GM18909 (cell line): ENCODE results near the gene KHDRBS2.

Experiments
- ATAC-seq: cut with Tn5 transposase; IDR thresholded peaks from one replicate; pipeline ENCODE4 v1.9.1; 2021; ENCODE audit warnings: mild to moderate bottlenecking; ENCODE audit not compliant: unreplicated experiment, poor library complexity

KHDRBS2 gene

GRCh38 chr6:62039605-62040004 lies 246.4 kb downstream of the KHDRBS2 start:
- no peak for ATAC-seq

- ATAC-seq: no peak
Observed at GRCh38 chr6:62037445-62037844, 248.6 kb downstream of the KHDRBS2 start.

GRCh38 chr6:62035952-62036351 lies 250.1 kb downstream of the KHDRBS2 start:
- no peak for ATAC-seq

DNA sequence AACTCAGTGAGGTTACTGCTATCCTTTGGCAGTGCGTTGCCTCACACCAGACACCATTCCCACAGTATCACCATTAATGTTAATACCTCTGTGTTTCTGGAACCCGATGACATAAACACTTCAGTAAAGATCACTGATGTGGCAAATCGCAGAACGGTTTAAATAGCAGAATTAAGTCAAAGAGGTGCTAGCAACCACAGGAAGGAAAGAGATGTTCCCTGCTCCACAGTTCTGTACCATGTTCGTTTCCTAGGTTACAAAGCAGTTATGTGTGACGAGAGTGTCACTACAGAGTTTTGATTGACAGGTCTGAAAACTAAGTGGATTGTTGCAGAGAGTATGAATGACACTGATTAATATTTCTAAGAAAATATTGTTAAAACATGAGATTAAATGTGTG lies 272.3 kb downstream of the KHDRBS2 start:
- ATAC-seq: no peak

GRCh38 chr6:62009445-62009844 lies 276.6 kb downstream of the KHDRBS2 start:
- ATAC-seq: no peak

DNA sequence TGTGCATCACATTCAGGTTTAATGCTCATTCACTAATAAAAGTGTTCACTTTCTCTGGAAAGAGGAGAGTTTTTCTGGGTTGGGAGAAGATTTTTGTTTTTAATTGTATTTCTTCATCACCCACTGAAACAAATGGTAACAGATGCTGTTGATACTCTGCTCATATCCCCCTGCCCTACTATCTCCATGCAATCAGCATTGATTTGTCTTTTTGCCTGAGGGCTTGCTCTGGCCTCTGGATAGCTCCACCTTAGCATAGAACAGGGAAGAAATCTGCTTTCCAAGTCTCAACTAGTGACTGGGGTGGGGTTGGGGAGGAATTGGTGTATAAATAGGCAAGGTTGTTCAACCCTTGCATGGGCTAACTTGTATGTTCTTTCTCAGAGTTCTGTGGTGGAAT lies 296.4 kb downstream of the KHDRBS2 start:
- ATAC-seq: no peak

- no peak for ATAC-seq
Observed at GRCh38 chr6:61980622-61981021, 305.4 kb downstream of the KHDRBS2 start.

DNA sequence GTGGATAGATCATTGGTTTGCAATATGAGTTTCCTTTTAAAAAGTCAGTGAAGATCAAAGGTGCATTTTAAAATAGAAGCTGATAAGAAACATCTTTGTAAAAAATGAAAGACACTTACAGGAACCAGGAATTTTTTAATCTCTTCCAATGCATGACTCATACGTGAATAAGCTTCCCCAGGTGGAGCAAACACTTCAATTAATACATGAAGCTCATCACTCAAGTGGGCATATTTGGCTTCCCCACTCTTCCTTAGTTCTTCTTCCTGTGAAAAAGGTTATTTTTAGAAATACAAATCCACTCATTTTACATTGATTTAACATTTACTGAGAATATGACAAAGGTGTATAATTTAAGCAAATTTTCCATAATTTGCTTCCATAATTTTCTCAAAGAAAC lies 308.1 kb downstream of the KHDRBS2 start:
- ATAC-seq: no peak

DNA sequence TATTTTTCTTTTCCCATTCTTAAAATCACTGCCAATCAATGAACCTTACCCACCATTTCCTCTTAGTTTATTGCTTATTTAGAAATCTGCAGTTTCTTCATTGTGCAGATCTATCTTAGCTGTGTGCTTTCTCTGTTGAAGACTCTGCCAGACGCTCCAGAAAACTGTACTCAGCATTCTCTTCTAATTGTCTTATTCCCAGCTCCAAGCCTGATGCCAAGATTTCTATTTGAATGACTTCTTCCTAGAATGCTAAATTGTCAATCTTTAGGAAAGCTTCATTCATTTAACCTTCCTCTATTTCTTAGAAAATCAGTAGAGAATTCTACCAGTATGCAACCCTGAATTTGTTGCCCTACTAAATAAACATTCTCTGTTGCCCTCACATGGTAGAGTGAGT lies 308.9 kb downstream of the KHDRBS2 start:
- no peak for ATAC-seq

DNA sequence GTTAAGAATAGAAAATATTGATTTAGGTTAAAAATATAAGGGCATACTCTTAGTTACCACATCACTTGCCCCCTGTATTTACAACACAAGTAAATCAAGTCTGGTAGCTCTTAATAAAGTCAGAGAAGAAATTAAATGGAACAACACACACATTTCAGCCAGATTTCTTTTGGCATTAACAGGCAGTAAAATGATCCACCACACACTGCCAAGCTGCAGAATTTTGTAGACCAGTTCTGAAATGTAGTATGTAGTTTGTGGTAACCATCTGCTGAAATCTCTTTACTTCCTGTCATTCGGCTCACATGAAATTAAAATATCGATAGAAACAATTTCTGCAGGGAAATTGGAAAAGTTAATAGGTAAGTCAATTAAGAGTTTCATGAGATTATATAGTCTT lies 326.8 kb downstream of the KHDRBS2 start:
- ATAC-seq: no peak

DNA sequence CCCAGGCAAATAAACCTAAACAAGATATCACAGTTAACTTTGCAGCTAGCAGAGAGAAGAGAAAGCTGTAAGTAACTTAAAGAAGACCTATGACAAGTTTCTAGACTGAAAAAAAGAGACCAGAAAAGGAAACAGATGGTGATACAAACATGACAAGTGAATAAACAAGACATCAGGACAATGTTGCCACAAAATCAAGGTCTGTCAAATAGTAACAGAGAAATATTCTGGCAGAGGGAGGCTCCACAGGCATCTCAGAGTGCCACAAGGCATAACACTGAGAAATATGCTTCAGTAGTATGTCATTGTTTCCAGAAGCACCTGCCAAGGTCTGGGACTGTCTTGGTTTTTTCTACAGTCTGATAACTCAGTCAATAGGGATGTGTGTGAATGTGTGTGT lies 332.2 kb downstream of the KHDRBS2 start:
- ATAC-seq: no peak

GRCh38 chr6:61951586-61951985 lies 334.4 kb downstream of the KHDRBS2 start:
- no peak for ATAC-seq

DNA sequence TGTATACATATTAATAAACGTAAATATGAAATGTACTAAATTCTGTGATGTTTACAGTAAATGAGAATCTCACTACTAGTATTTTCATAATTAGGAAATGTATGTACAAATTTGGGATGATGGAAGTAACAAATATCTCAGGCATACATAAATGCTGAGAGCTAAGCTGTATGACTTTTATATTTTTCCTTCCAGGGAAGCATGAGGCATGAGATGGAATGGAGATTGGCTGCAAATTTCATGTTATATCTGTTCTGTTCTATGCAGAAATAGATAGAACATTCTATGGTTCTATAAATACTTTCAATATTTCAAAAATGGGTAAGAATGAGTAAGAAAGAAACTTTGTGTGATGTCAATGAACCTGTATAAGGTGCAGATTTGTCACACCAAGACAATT lies 335.2 kb downstream of the KHDRBS2 start:
- ATAC-seq: no peak

DNA sequence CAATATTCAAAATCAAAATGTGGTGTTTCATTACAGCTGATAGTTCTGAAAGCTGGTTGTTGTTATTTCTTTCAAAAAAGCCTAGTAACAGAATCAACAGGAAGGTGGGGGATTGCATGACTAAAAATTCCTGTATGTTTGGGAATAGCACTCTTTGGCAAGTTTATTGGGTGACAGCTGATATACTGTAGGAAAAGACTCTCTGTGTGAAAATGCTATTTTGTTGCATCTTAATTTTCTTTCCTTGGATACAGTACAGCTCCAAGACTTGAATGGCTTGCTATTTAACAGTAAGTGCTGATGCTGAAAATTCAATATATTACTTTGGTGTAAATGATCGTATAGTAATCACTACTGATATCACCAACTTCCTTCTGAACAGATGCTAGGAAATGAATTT lies 336.1 kb downstream of the KHDRBS2 start:
- ATAC-seq: no peak

DNA sequence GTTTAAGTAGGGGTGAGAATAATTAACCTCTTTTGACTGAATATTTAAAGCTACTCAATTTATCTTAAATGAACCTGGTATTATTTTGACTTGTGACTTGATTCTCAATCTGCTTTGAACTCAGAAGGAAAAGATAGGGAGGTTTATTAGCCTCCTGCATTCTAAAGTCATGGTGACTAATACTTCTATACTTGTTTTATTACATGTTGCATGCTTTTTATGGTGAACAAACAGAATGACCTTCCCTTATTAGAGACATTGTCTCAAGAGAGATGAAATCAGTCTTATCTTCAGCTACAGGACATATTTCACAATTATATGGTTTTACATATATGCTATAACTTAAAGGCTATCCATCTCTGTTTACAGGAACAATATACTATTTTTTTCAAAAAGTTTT lies 336.9 kb downstream of the KHDRBS2 start:
- ATAC-seq: no peak

DNA sequence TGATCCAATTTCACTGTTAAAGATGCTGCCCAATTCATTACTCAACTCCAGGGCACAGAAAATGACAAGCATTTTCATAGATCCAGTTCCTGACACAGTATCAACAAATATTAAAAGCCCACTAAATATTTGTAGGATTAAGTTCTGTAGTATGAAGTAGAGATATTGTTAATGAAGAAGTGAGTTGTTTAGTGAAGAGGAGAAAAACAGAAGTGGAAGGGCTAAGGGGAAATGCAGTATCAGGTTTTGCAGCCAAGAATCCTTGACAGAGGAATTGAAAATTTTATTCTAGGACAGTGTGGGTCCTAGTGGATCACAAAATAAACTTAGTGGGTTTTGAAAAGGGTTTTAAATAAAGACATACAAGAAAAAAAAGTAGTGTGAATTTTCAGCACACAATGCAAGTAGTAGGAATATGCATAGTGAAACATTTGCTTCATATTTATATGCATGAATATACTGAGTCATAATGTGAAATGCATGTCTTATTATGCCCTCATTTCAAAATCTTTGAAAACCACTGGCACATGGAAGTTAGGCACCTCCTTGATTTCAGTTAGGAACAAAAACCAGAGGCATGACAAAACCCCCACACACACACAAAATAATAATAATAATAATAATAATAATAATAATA lies 338.6 kb downstream of the KHDRBS2 start:
- no peak for ATAC-seq

GRCh38 chr6:61940919-61941318 lies 345.1 kb downstream of the KHDRBS2 start:
- no peak for ATAC-seq

- no peak for ATAC-seq
Observed at GRCh38 chr6:61935242-61935846, 350.7 kb downstream of the KHDRBS2 start.

GRCh38 chr6:61909486-61909885 lies 376.5 kb downstream of the KHDRBS2 start:
- ATAC-seq: no peak

- ATAC-seq: no peak
Observed at GRCh38 chr6:61901748-61902147, 384.3 kb downstream of the KHDRBS2 start.

- no peak for ATAC-seq
Observed at GRCh38 chr6:61894536-61894935, 391.5 kb downstream of the KHDRBS2 start.

- no peak for ATAC-seq
Observed at GRCh38 chr6:61887423-61887822, 398.6 kb downstream of the KHDRBS2 start.
